Keratinocyte (primary cell): ENCODE data around the gene GDPD5. TPM values are rescaled to one million over a fixed set of nuclear protein-coding genes. Genes with fewer than 3 reads are reported as not detected.

Source experiments
- DNase-seq: peaks from one replicate; pipeline ENCODE4 v3.0.0-alpha.2; 2011; ENCODE audit warnings: low read depth, missing footprints, low spot score
- FAIRE-seq: peaks from 2 replicates; lab custom pipeline; 2011; peaks lifted over from hg19 to GRCh38; lab: Jason Lieb, UNC
- H2AFZ ChIP-seq: 2 replicates; pipeline ENCODE4 v1.6.0; 2012; ENCODE audit warnings: low read length, control low read depth, inconsistent platforms; ENCODE audit not compliant: control insufficient read depth
- H3K27ac ChIP-seq: 2 replicates; pipeline ENCODE4 v1.5.1; 2011; ENCODE audit warnings: low read length; ENCODE audit not compliant: control insufficient read depth, insufficient read depth
- H3K27me3 ChIP-seq: 3 replicates; pipeline ENCODE4 v1.6.0; 2011; ENCODE audit warnings: low read length; ENCODE audit not compliant: control insufficient read depth, insufficient read depth; ENCODE audit errors: extremely low read depth
- H3K36me3 ChIP-seq, 2 experiments: 2 replicates in 1 of 2; 3 replicates in 1 of 2; pipeline ENCODE4 v1.5.1; 2011; ENCODE audit warnings: low read length in 2 of 2, mild to moderate bottlenecking in 1 of 2; ENCODE audit not compliant: control insufficient read depth in 2 of 2, insufficient read depth in 2 of 2; ENCODE audit errors: extremely low read depth in 1 of 2
- H3K4me1 ChIP-seq: 3 replicates; pipeline ENCODE4 v1.5.1; 2011; ENCODE audit warnings: low read length; ENCODE audit not compliant: control insufficient read depth, insufficient read depth; ENCODE audit errors: extremely low read depth
- H3K4me2 ChIP-seq: 3 replicates; pipeline ENCODE4 v1.6.0; 2011; ENCODE audit warnings: low read depth, low read length; ENCODE audit not compliant: control insufficient read depth, insufficient read depth; ENCODE audit errors: extremely low read depth
- H3K4me3 ChIP-seq, 3 experiments: fragments of 200-600 bp in 1 of 3; sonication (generic) in 1 of 3; 2 replicates in 2 of 3; 3 replicates in 1 of 3; pipeline ENCODE4 v1.5.1; 2011 to 2016; ENCODE audit warnings: low read length in 3 of 3, mild to moderate bottlenecking in 3 of 3, control low read depth in 2 of 3, inconsistent platforms in 1 of 3, low read depth in 1 of 3, mixed read lengths in 1 of 3, mixed run types in 1 of 3, moderate library complexity in 1 of 3; ENCODE audit not compliant: control insufficient read depth in 2 of 3, insufficient read depth in 2 of 3; ENCODE audit errors: extremely low read depth in 1 of 3
- H3K79me2 ChIP-seq: 2 replicates; pipeline ENCODE4 v1.6.0; 2012; ENCODE audit warnings: low read length; ENCODE audit not compliant: control insufficient read depth, insufficient read depth
- H3K9ac ChIP-seq: 3 replicates; pipeline ENCODE4 v1.6.0; 2011; ENCODE audit warnings: low read length; ENCODE audit not compliant: control insufficient read depth, insufficient read depth; ENCODE audit errors: extremely low read depth
- H3K9me1 ChIP-seq: 3 replicates; pipeline ENCODE4 v1.6.0; 2011; ENCODE audit warnings: low read length; ENCODE audit not compliant: control insufficient read depth, insufficient read depth; ENCODE audit errors: extremely low read depth
- H3K9me3 ChIP-seq: 2 replicates; pipeline ENCODE4 v1.5.1; 2012; ENCODE audit warnings: low read depth, low read length; ENCODE audit not compliant: control insufficient read depth
- H4K20me1 ChIP-seq: 3 replicates; pipeline ENCODE4 v1.6.0; 2011; ENCODE audit warnings: low read length; ENCODE audit not compliant: control insufficient read depth, insufficient read depth; ENCODE audit errors: extremely low read depth
- EZH2 ChIP-seq: IDR thresholded peaks from one replicate; pipeline ENCODE4 v1.6.1; 2012; ENCODE audit warnings: inconsistent platforms, mild to moderate bottlenecking, low read length, moderate library complexity
- dilution Hi-C: fragments of 300-500 bp; cut with MboI; formaldehyde crosslinking; loops from one replicate; pipeline ENCODE4 v1.7.0; 2020; ENCODE audit warnings: low sequenced_read_pairs; ENCODE audit not compliant: extremely low pct_ligation_motif_present
- polyA plus RNA-seq, 5 experiments: library from polyadenylated mRNA; depleted of rRNA in 3 of 5; stranded (reverse) in 3 of 5; stranded (forward) in 1 of 5; unstranded in 1 of 5; fragments of >200 nt; gene quantifications; 1 replicate in 1 of 5; 2 replicates in 3 of 5; 3 replicates in 1 of 5; pipeline versions ENCODE4 v1.2.1 to v1.2.3, GENCODE V29; 2011 to 2012; ENCODE audit warnings: missing spikeins in 2 of 5, low read depth in 1 of 5, low replicate concordance in 1 of 5
- TF ChIP-seq, protein P1 (sequence below), 3 experiments: IDR thresholded peaks in 1 of 3; conservative IDR thresholded peaks in 1 of 3; optimal IDR thresholded peaks in 1 of 3; 2 replicates in 2 of 3; 3 replicates in 1 of 3; pipeline versions ENCODE3 to v1.5.1; 2011; ENCODE audit warnings: low read length in 3 of 3, mild to moderate bottlenecking in 3 of 3, moderate library complexity in 2 of 3, control low read depth in 1 of 3, inconsistent platforms in 1 of 3; ENCODE audit not compliant: insufficient read depth in 2 of 3; ENCODE audit errors: extremely low read depth in 1 of 3

GDPD5 gene
- polyA plus RNA-seq, 1 donor (not counting 4 experiments of a cell fraction or from before 2014, with no cell fraction given): 2.1 TPM

GRCh38 chr11:75481223-75481921 is 44.4 kb downstream of the GDPD5 start:
- FAIRE-seq (no peak), DNase-seq (no peak)
- no peaks in the 10 kb centered on the region for H3K9me3 ChIP-seq
- H3K9me1 ChIP-seq: no peaks in the 10 kb centered on the region
- dilution Hi-C loops: no loop called here
- no peaks in the 10 kb centered on the region for H3K27me3 ChIP-seq
- no peak overlapping the region for H3K4me3 ChIP-seq
- H3K27ac ChIP-seq: no peak overlapping the region
- no peak overlapping the region for H3K4me2 ChIP-seq
- no peak for TF ChIP-seq EZH2
- TF ChIP-seq, protein P1, sequence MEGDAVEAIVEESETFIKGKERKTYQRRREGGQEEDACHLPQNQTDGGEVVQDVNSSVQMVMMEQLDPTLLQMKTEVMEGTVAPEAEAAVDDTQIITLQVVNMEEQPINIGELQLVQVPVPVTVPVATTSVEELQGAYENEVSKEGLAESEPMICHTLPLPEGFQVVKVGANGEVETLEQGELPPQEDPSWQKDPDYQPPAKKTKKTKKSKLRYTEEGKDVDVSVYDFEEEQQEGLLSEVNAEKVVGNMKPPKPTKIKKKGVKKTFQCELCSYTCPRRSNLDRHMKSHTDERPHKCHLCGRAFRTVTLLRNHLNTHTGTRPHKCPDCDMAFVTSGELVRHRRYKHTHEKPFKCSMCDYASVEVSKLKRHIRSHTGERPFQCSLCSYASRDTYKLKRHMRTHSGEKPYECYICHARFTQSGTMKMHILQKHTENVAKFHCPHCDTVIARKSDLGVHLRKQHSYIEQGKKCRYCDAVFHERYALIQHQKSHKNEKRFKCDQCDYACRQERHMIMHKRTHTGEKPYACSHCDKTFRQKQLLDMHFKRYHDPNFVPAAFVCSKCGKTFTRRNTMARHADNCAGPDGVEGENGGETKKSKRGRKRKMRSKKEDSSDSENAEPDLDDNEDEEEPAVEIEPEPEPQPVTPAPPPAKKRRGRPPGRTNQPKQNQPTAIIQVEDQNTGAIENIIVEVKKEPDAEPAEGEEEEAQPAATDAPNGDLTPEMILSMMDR (optimal IDR thresholded peaks at IDR 0.05 in 1 of 3, IDR thresholded peaks at IDR 0.05 in 1 of 3, conservative IDR thresholded peaks at IDR 0.05 in 1 of 3; ENCODE audit: extremely low read depth in 1 of 3, insufficient read depth in 2 of 3, low read length in 3 of 3): no peak
- H3K4me1 ChIP-seq: no peaks in the 10 kb centered on the region
- no peak overlapping the region for H3K9ac ChIP-seq
- no peaks in the 10 kb centered on the region for H3K79me2 ChIP-seq
- no peak overlapping the region for H2AFZ ChIP-seq
- H3K36me3 ChIP-seq: no peaks in the 10 kb centered on the region
- H4K20me1 ChIP-seq: no peaks in the 10 kb centered on the region

DNA sequence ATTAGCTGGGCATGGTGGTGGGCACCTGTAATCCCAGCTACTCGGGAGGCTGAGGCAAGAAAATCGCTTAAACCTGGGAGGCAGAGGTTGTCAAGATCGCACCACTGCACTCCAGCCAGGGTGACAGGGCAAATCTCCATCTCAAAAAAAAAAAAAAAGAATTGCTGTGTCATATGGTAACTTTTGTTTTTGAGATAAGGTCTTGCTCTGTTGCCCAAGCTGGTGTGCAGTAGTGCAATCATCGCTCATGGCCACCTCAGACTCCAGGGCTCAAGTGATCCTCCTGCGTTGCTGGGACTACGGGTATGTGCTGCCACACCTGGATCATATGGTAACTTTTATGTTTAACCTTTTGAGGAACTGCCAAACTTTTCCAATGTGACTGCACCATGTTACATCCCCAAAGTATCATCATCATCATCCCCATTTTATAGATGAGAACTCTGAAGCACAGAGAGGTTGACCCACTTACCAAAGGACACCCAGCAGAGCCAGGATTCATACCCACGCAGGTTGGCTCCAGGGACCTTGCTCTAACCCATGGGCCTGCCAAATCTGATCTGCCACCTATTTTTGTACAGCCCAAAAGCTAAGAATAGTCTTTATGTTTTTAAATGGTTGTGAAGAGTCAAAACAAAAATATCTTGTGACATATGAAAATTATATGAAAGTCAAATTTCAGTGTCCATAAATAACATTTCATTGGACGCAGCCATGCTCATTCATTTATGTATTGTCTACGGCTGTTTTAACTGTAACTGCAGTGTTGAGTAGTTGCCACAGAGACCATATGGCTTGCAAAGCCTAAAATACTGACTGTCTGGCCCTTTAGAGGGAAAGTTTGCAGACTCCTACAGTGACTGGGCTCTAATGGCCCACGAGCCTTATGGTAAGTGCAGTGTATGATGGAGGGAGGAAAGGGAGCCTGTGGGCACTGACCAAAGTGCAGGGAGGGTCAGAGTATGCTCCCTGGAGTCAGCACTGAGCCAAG is 45.3 kb downstream of the GDPD5 start:
- Histone ChIP-seq H3K36me3 (no peaks in the 10 kb centered on the region), H3K9me1 (no peaks in the 10 kb centered on the region), H3K4me1 (no peaks in the 10 kb centered on the region), H3K4me3 (no peak overlapping the region), H3K27me3 (no peaks in the 10 kb centered on the region), H2AFZ (no peak overlapping the region), H3K4me2 (no peak overlapping the region), H3K79me2 (no peaks in the 10 kb centered on the region), H4K20me1 (no peaks in the 10 kb centered on the region), H3K27ac (no peak overlapping the region), H3K9me3 (no peaks in the 10 kb centered on the region), H3K9ac (no peak overlapping the region)
- dilution Hi-C loops: no loop called here
- FAIRE-seq (no peak), DNase-seq (no peak)
- TF ChIP-seq, protein P1 (optimal IDR thresholded peaks at IDR 0.05 in 1 of 3, IDR thresholded peaks at IDR 0.05 in 1 of 3, conservative IDR thresholded peaks at IDR 0.05 in 1 of 3; ENCODE audit: extremely low read depth in 1 of 3, insufficient read depth in 2 of 3, low read length in 3 of 3): no peak
- no peak for TF ChIP-seq EZH2
